Left renal pelvis (tissue), 4 donors: ENCODE measurements around the gene ENO1. TPM values are rescaled to one million over a fixed set of nuclear protein-coding genes. Genes with fewer than 3 reads are reported as not detected.

Experiments used
- DNase-seq, 4 donors: peaks; one replicate each; pipeline ENCODE4 v3.0.0-alpha.2; 2013; ENCODE audit warnings: low read depth in 4 of 4, low spot score in 3 of 4
- polyA plus RNA-seq, 4 donors: library from polyadenylated mRNA; unstranded; fragments of 120-200 nt; gene quantifications; one replicate each; pipeline ENCODE4 v1.2.1, GENCODE V29; 2013; ENCODE audit not compliant: insufficient read length in 4 of 4

ENO1 gene
- polyA plus RNA-seq, 4 donors = 306 to 933 (median 877) TPM

GRCh38 chr1:8871965-8872399 is 6.5 kb downstream of the ENO1 start:
- no peak for DNase-seq

- DNase-seq = no peak
Observed at GRCh38 chr1:8871539-8871935, 6.9 kb downstream of the ENO1 start.

- DNase-seq = no peak
Observed at GRCh38 chr1:8870616-8871538, 7.6 kb downstream of the ENO1 start.

GRCh38 chr1:8870103-8870502 is 8.4 kb downstream of the ENO1 start:
- DNase-seq = no peak

- no peak for DNase-seq
Observed at GRCh38 chr1:8867878-8868567, 10.5 kb downstream of the ENO1 start.

GRCh38 chr1:8866792-8867415 is 11.6 kb downstream of the ENO1 start:
- no peak for DNase-seq

GRCh38 chr1:8866173-8866791 is 12.2 kb downstream of the ENO1 start:
- DNase-seq = no peak

GRCh38 chr1:8864713-8865344 is 13.7 kb downstream of the ENO1 start:
- DNase-seq = no peak

- DNase-seq = no peak
Observed at GRCh38 chr1:8863794-8864233, 14.7 kb downstream of the ENO1 start.

- DNase-seq = no peak
Observed at GRCh38 chr1:8863138-8863537, 15.3 kb downstream of the ENO1 start.

GRCh38 chr1:8862528-8862927 is 16.0 kb downstream of the ENO1 start:
- no peak for DNase-seq

- DNase-seq = no peak
Observed at GRCh38 chr1:8860738-8861516, 17.6 kb downstream of the ENO1 start.

- peak in 3 of 4 donors; percentile 50 to 73 (median 57) for DNase-seq
Observed at GRCh38 chr1:8858888-8859706, 19.4 kb downstream of the ENO1 start.

GRCh38 chr1:8858112-8858668 is 20.3 kb downstream of the ENO1 start:
- no peak for DNase-seq

GRCh38 chr1:8856689-8857412 is 21.6 kb downstream of the ENO1 start:
- DNase-seq = no peak

GRCh38 chr1:8854240-8854639 is 24.2 kb downstream of the ENO1 start:
- DNase-seq = no peak

- no peak for DNase-seq
Observed at GRCh38 chr1:8851060-8851459, 27.4 kb downstream of the ENO1 start.
